WERI-Rb-1 (cell line): Measurements from ENCODE around the gene RPL10A.

Experiments
- DNase-seq: peaks from one replicate; pipeline ENCODE4 v3.0.0-alpha.2; 2020
- H3K27ac ChIP-seq: fragments of 250-450 bp; sonication (Bioruptor Pico); 2 replicates; pipeline ENCODE4 v1.5.1; 2020; ENCODE audit warnings: mild to moderate bottlenecking, moderate library complexity
- H3K27me3 ChIP-seq: fragments of 250-450 bp; sonication (Bioruptor Pico); 2 replicates; pipeline ENCODE4 v1.5.1; 2021; ENCODE audit warnings: mild to moderate bottlenecking, low read depth, moderate library complexity; ENCODE audit not compliant: insufficient read depth, severe bottlenecking
- H3K36me3 ChIP-seq: fragments of 250-450 bp; sonication (Bioruptor Pico); 2 replicates; pipeline ENCODE4 v1.5.1; 2020; ENCODE audit warnings: mild to moderate bottlenecking, moderate library complexity
- H3K4me3 ChIP-seq: 2 replicates; pipeline ENCODE4 v1.5.1; 2011; ENCODE audit warnings: low read depth, mild to moderate bottlenecking, control low read depth, low read length
- H3K9me3 ChIP-seq: fragments of 250-450 bp; sonication (Bioruptor Pico); 2 replicates; pipeline ENCODE4 v1.5.1; 2021; ENCODE audit warnings: mild to moderate bottlenecking, moderate library complexity; ENCODE audit not compliant: severe bottlenecking
- CTCF ChIP-seq: IDR thresholded peaks from 2 replicates; pipeline ENCODE4 v1.5.1; 2011; ENCODE audit warnings: low read depth, mild to moderate bottlenecking, control low read depth, inconsistent platforms, low read length

The RPL10A gene

GRCh38 chr6:35492258-35492973, 24.2 kb downstream of the RPL10A start:
- no peak for TF ChIP-seq CTCF
- H3K9me3 ChIP-seq = no peaks in the 10 kb centered on the region
- peaks cover 14% of the 10 kb centered on the region for H3K36me3 ChIP-seq
- H3K27me3 ChIP-seq = no peaks in the 10 kb centered on the region
- DNase-seq = no peak
- H3K27ac ChIP-seq = peak overlapping the region; percentile 98
- no peak overlapping the region for H3K4me3 ChIP-seq

- Histone ChIP-seq H3K9me3 (no peaks in the 10 kb centered on the region), H3K4me3 (no peak overlapping the region), H3K27ac (peak overlapping the region; percentile 98), H3K27me3 (no peaks in the 10 kb centered on the region), H3K36me3 (peaks cover 19% of the 10 kb centered on the region)
- no peak for TF ChIP-seq CTCF
- DNase-seq = no peak
These were observed 24.7 kb downstream of the RPL10A start for GRCh38 chr6:35492974-35493284.

GRCh38 chr6:35493307-35493983, 25.2 kb downstream of the RPL10A start:
- no peak for DNase-seq
- Histone ChIP-seq H3K36me3 (peaks cover 24% of the 10 kb centered on the region), H3K27ac (peak overlapping the region; percentile 98), H3K9me3 (no peaks in the 10 kb centered on the region), H3K4me3 (no peak overlapping the region), H3K27me3 (no peaks in the 10 kb centered on the region)
- TF ChIP-seq CTCF = no peak

- peaks cover 32% of the 10 kb centered on the region for H3K36me3 ChIP-seq
- no peak for DNase-seq
- no peaks in the 10 kb centered on the region for H3K9me3 ChIP-seq
- H3K4me3 ChIP-seq = no peak overlapping the region
- TF ChIP-seq CTCF = no peak
- H3K27me3 ChIP-seq = no peaks in the 10 kb centered on the region
- no peak overlapping the region for H3K27ac ChIP-seq
These were observed 26.0 kb downstream of the RPL10A start for GRCh38 chr6:35494161-35494563.

GRCh38 chr6:35495258-35496035, 27.2 kb downstream of the RPL10A start:
- H3K4me3 ChIP-seq = peak overlapping the region; percentile 61
- H3K27me3 ChIP-seq = no peaks in the 10 kb centered on the region
- DNase-seq = no peak
- peaks cover 38% of the 10 kb centered on the region for H3K36me3 ChIP-seq
- H3K9me3 ChIP-seq = no peaks in the 10 kb centered on the region
- H3K27ac ChIP-seq = peak overlapping the region; percentile 89
- TF ChIP-seq CTCF = no peak
